Stimulated activated CD4-positive, alpha-beta T cell treated with anti-CD3 and anti-CD28 coated beads, Interleukin-1b, Interleukin-23, amount 100 ng/mL, for 48 hours (primary cell): ENCODE data around the gene DUOX1.

Experiments used
- DNase-seq: peaks from one replicate; pipeline ENCODE4 v3.0.0-alpha.2; 2020

DUOX1 gene

GRCh38 chr15:45144775-45145174 is 15.0 kb downstream of the DUOX1 start:
- no peak for DNase-seq

- DNase-seq: no peak
These were observed 16.6 kb downstream of the DUOX1 start for GRCh38 chr15:45146405-45146804.

GRCh38 chr15:45147606-45148005 is 17.8 kb downstream of the DUOX1 start:
- DNase-seq: no peak

- DNase-seq: no peak
These were observed 18.6 kb downstream of the DUOX1 start for GRCh38 chr15:45148076-45149059.

GRCh38 chr15:45149060-45149459 is 19.3 kb downstream of the DUOX1 start:
- DNase-seq: no peak

- no peak for DNase-seq
These were observed 20.7 kb downstream of the DUOX1 start for GRCh38 chr15:45150481-45150880.

- no peak for DNase-seq
These were observed 21.2 kb downstream of the DUOX1 start for GRCh38 chr15:45150997-45151396.

- DNase-seq: no peak
These were observed 22.4 kb downstream of the DUOX1 start for GRCh38 chr15:45151998-45152828.

GRCh38 chr15:45155739-45156138 is 25.9 kb downstream of the DUOX1 start:
- no peak for DNase-seq

- no peak for DNase-seq
These were observed 27.1 kb downstream of the DUOX1 start for GRCh38 chr15:45156744-45157455.

GRCh38 chr15:45157974-45158373 is 28.2 kb downstream of the DUOX1 start:
- peak; percentile 24 for DNase-seq

GRCh38 chr15:45161666-45162065 is 31.9 kb downstream of the DUOX1 start:
- no peak for DNase-seq

GRCh38 chr15:45162771-45163507 is 33.1 kb downstream of the DUOX1 start:
- DNase-seq: peak; percentile 56

GRCh38 chr15:45163508-45163856 is 33.7 kb downstream of the DUOX1 start:
- DNase-seq: no peak

GRCh38 chr15:45164914-45165313 is 35.1 kb downstream of the DUOX1 start:
- DNase-seq: no peak

GRCh38 chr15:45165536-45165935 is 35.7 kb downstream of the DUOX1 start:
- no peak for DNase-seq

GRCh38 chr15:45166834-45167630 is 37.2 kb downstream of the DUOX1 start:
- DNase-seq: peak; percentile 87

- DNase-seq: no peak
These were observed 37.9 kb downstream of the DUOX1 start for GRCh38 chr15:45167631-45168205.

- no peak for DNase-seq
These were observed 38.5 kb downstream of the DUOX1 start for GRCh38 chr15:45168286-45168685.

GRCh38 chr15:45168751-45169551 is 39.2 kb downstream of the DUOX1 start:
- DNase-seq: no peak
